IPS-15b (cell line): ENCODE results near the gene LRRC17.

Experiments
- H3K27me3 ChIP-seq: one replicate; pipeline ENCODE4 v1.6.1; 2013; ENCODE audit warnings: low read length; ENCODE audit not compliant: control insufficient read depth, insufficient read depth
- H3K36me3 ChIP-seq: one replicate; pipeline ENCODE4 v1.6.1; 2013; ENCODE audit warnings: low read length; ENCODE audit not compliant: control insufficient read depth, insufficient read depth
- H3K4me1 ChIP-seq: one replicate; pipeline ENCODE4 v1.6.1; 2013; ENCODE audit warnings: mild to moderate bottlenecking, low read length; ENCODE audit not compliant: control insufficient read depth, insufficient read depth
- H3K4me3 ChIP-seq: one replicate; pipeline ENCODE4 v1.5.1; 2013; ENCODE audit warnings: low read depth, low read length
- H3K9ac ChIP-seq: one replicate; pipeline ENCODE4 v1.6.1; 2013; ENCODE audit warnings: low read depth, mild to moderate bottlenecking, low read length
- H3K9me3 ChIP-seq: one replicate; pipeline ENCODE4 v1.6.1; 2013; ENCODE audit warnings: mild to moderate bottlenecking, low read length; ENCODE audit not compliant: control insufficient read depth, insufficient read depth

LRRC17 gene

GRCh38 chr7:102888561-102889233 lies 24.1 kb upstream of the LRRC17 start:
- H3K9me3 ChIP-seq, result no peaks in the 10 kb centered on the region
- H3K4me3 ChIP-seq, result no peak overlapping the region
- H3K27me3 ChIP-seq, result no peaks in the 10 kb centered on the region

GRCh38 chr7:102889851-102890250 lies 22.9 kb upstream of the LRRC17 start:
- Histone ChIP-seq H3K27me3 (no peaks in the 10 kb centered on the region), H3K36me3 (no peaks in the 10 kb centered on the region), H3K4me3 (no peak overlapping the region), H3K4me1 (no peaks in the 10 kb centered on the region), H3K9me3 (no peaks in the 10 kb centered on the region), H3K9ac (no peak overlapping the region)

More at GRCh38 chr7:102888561-102889233, 24.1 kb upstream of the LRRC17 start:
- no peaks in the 10 kb centered on the region for H3K4me1 ChIP-seq
- H3K36me3 ChIP-seq, result no peaks in the 10 kb centered on the region
- no peak overlapping the region for H3K9ac ChIP-seq

- H3K9ac ChIP-seq, result no peak overlapping the region
- H3K9me3 ChIP-seq, result no peaks in the 10 kb centered on the region
- H3K4me3 ChIP-seq, result no peak overlapping the region
- H3K36me3 ChIP-seq, result no peaks in the 10 kb centered on the region
- no peaks in the 10 kb centered on the region for H3K4me1 ChIP-seq
- no peaks in the 10 kb centered on the region for H3K27me3 ChIP-seq
Observed at GRCh38 chr7:102890292-102890970, 22.4 kb upstream of the LRRC17 start.

GRCh38 chr7:102890971-102891692 lies 21.7 kb upstream of the LRRC17 start:
- Histone ChIP-seq H3K4me3 (no peak overlapping the region), H3K9ac (no peak overlapping the region), H3K9me3 (no peaks in the 10 kb centered on the region), H3K27me3 (no peaks in the 10 kb centered on the region), H3K36me3 (no peaks in the 10 kb centered on the region), H3K4me1 (no peaks in the 10 kb centered on the region)

GRCh38 chr7:102891693-102892261 lies 21.0 kb upstream of the LRRC17 start:
- Histone ChIP-seq H3K4me1 (no peaks in the 10 kb centered on the region), H3K4me3 (no peak overlapping the region), H3K36me3 (no peaks in the 10 kb centered on the region), H3K9ac (no peak overlapping the region), H3K27me3 (no peaks in the 10 kb centered on the region), H3K9me3 (no peaks in the 10 kb centered on the region)

- Histone ChIP-seq H3K27me3 (no peaks in the 10 kb centered on the region), H3K9ac (no peak overlapping the region), H3K9me3 (no peaks in the 10 kb centered on the region), H3K4me3 (no peak overlapping the region), H3K4me1 (no peaks in the 10 kb centered on the region), H3K36me3 (no peaks in the 10 kb centered on the region)
Observed at GRCh38 chr7:102892631-102893278, 20.0 kb upstream of the LRRC17 start.

- Histone ChIP-seq H3K4me1 (no peaks in the 10 kb centered on the region), H3K9me3 (no peaks in the 10 kb centered on the region), H3K27me3 (no peaks in the 10 kb centered on the region), H3K36me3 (no peaks in the 10 kb centered on the region), H3K4me3 (no peak overlapping the region), H3K9ac (no peak overlapping the region)
Observed at GRCh38 chr7:102895602-102896001, 17.2 kb upstream of the LRRC17 start.

GRCh38 chr7:102896585-102896984 lies 16.2 kb upstream of the LRRC17 start:
- Histone ChIP-seq H3K9me3 (no peaks in the 10 kb centered on the region), H3K27me3 (no peaks in the 10 kb centered on the region), H3K9ac (no peak overlapping the region), H3K4me1 (no peaks in the 10 kb centered on the region), H3K4me3 (no peak overlapping the region), H3K36me3 (no peaks in the 10 kb centered on the region)

GRCh38 chr7:102897211-102897631 lies 15.6 kb upstream of the LRRC17 start:
- Histone ChIP-seq H3K4me3 (no peak overlapping the region), H3K36me3 (no peaks in the 10 kb centered on the region), H3K27me3 (no peaks in the 10 kb centered on the region), H3K4me1 (no peaks in the 10 kb centered on the region), H3K9me3 (no peaks in the 10 kb centered on the region), H3K9ac (no peak overlapping the region)

GRCh38 chr7:102897856-102898531 lies 14.8 kb upstream of the LRRC17 start:
- H3K9me3 ChIP-seq, result no peaks in the 10 kb centered on the region
- H3K36me3 ChIP-seq, result no peaks in the 10 kb centered on the region
- H3K4me1 ChIP-seq, result no peaks in the 10 kb centered on the region
- no peaks in the 10 kb centered on the region for H3K27me3 ChIP-seq
- no peak overlapping the region for H3K9ac ChIP-seq
- no peak overlapping the region for H3K4me3 ChIP-seq

- no peaks in the 10 kb centered on the region for H3K27me3 ChIP-seq
- no peak overlapping the region for H3K4me3 ChIP-seq
- H3K4me1 ChIP-seq, result no peaks in the 10 kb centered on the region
- H3K36me3 ChIP-seq, result no peaks in the 10 kb centered on the region
- no peak overlapping the region for H3K9ac ChIP-seq
- H3K9me3 ChIP-seq, result no peaks in the 10 kb centered on the region
Observed at GRCh38 chr7:102898532-102898859, 14.3 kb upstream of the LRRC17 start.
